Measurements from ENCODE around the gene HTATIP2.
"Not testable (repeated sequence)": the region's sequence is repeated elsewhere in the genome, so short reads cannot be mapped to it uniquely, and the experiment has no call there.

The HTATIP2 gene

DNA sequence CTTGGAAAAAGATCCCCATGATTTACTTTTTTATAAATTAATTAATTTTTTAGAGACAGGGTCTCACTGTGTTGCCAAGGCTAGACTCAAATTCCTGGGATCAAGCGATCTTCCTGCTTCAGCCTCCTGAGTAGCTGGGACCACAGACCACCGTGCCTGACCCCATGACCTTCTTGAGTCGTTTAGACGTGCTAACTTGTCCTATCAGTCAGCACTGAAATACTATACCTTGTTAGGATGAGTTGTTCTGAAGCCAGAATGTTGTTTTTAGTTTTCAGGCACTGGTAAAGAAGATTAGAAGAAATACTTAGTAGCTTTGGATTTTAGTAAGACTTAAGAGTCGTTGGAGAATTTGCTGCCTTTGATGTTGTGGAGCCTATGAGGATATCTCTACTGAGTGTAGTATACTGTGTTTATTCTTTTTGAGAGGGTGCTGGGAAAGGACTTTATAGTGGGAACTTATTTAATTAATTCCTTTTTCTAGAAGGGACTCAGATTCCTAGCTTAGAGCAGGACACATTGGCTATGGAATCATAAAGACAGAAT, 8.6 kb downstream of the HTATIP2 start:
- DNase-seq, result no peak

DNA sequence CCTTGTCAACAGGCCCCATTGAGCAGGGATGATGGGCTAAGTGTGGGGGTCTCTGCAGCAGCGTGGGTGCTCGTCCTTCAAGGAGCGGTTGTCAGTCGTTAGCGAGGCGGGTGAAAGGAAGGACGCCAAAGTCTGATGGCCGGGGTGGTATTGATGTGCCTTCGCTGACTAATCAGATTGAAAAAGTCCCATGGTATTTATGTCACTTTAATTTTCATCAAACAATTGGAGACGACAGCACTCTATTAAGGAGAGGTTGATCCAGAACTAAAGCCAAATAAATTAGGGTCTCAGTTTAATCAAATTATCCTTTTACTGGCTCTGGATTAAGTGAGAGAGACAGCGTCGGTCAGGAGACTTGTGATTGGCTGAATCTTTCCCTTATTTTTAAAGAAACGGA, 9.6 kb downstream of the HTATIP2 start:
- no peak for DNase-seq

DNA sequence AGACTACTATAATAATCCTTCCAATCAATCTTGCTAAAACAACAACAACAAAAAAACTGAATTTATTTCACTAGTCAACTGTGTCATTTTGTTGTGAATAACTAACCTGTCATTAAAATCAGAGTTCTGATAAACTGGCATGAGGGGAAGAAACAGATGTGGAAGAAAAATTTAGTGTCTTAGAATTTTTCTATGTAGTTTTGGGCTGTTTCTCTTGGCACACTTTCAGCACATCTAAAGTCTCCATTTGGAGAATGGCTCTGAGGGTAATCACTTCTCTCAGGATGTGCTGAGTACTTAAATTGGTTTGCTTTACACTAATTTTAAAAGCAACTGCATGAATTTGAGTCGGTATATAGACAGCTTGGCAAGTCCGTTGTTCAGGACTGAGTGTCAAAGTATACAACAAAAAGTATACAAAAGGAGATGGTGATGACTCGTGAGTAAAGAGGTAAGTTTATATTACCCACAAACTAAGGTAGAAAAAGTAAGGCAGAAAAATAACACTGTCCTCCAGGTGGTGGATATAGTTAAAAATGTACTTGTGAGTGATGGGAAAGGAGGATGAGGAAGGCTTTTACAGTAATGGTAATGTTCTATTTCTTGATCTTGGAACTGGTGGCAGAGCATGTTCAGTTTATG, 10.2 kb downstream of the HTATIP2 start:
- DNase-seq, result no peak

DNA sequence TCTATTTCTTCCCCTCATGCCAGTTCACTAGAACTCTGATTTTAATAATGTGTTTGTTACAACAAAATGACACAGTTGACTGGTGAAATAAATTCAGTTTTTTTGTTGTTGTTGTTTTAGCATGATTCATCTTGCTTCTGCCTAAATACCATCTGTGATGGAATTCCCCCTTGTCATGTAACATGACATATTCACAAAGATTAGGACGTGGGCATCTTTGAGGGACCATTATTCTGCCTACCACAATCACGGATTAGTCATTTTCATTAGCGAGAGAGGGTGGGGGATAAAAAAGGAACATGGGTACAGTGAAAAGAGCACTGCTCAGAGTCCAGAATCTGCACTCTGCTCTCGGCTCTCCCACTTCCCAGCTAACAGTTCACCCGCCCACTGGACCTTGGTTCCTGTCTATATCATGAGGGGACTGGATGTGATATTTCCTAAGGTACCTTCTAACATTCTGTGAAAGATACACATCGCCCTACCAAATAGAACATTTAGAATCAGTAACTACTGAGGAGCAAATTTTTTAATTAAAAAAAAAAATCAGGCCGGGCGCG, 11.3 kb downstream of the HTATIP2 start:
- no peak for DNase-seq

DNA sequence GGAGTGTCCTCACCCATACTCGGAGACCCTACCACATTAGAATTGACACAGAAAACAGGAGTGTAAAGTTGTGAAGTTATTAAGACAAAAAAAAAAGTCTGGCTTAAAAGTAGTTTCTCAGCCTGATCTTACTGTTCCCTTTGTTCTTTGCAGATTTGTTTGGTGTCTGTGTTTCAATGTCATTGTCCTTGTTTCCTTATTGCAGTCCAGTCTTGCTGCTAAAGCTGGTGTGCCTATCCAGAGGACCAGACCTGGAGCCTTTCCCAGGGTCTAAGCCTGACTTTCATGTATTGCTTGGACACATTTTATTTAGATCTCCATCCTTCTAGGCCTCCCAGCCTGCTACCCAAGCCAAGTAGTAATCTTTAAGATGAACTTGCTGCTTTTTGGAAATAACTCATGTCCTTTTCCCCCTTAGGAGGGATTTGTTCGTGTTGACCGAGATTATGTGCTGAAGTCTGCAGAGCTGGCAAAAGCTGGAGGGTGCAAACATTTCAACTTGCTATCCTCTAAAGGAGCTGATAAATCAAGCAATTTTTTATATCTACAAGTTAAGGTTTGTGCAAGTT, 12.7 kb downstream of the HTATIP2 start:
- no peak for DNase-seq

DNA sequence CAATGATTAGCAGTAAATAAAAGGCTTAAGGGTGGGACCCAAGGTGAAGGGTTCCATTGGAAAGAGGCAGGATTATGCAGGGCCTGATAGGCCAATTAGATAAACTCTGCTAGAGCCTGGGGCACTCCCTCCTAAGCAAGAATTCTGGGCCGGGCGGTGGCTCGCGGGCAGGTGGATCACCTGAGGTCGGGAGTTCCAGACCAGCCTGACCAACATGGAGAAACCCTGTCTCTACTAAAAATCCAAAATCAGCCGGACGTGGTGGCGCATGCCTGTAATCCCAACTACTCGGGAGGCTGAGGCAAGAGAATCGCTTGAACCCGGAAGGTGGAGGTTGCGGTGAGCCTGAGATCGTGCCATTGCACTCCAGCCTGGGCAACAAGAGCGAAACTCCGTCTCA, 22.5 kb downstream of the HTATIP2 start:
- DNase-seq, result not testable (repeated sequence)

DNA sequence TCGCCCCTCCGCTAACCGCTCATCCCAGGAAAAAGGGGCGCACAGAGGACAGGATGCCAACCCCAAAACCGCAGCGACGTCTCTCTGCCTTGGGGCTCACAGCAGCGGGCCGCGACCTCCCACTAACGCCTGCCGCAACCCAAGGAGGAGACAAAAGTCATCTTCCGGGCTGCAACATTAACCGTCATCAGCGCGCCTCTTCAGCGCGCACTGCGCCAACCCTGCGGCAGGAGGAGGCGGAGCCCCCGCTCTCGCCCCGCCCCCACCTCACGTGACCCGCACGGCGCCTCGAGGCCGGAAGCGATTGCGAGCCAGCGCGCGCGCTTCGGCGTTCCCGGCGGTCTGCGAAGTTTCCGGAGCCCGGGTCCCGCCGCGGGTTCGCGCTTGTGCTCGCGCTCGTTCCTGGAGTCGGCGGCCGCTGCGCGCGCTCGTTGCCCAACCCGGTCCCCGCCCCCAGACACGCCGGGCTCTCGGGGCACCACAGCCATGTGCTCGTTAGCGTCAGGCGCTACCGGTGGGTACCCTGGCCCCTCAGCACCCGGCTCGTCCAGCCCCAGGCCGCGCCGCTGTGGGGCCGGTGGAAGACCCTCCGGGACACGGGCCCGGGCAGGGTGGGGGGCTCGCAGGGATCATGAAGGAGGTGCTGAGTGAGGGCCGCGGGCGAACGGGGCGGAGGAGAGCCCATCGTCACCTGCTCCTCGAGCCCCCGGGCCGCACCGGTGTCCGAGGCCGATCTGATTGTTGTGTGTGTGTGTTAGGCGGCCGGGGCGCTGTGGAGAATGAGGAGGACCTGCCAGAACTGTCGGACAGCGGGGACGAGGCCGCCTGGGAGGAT, 24.0 kb downstream of the HTATIP2 start, which contains the start of gene PRMT3:
Gene PRMT3 (plus strand): TSS at position 456 of the 835 bp plus-strand sequence. CDS start 31 bp downstream, at position 487.
- DNase-seq, result peak; percentile 98

DNA sequence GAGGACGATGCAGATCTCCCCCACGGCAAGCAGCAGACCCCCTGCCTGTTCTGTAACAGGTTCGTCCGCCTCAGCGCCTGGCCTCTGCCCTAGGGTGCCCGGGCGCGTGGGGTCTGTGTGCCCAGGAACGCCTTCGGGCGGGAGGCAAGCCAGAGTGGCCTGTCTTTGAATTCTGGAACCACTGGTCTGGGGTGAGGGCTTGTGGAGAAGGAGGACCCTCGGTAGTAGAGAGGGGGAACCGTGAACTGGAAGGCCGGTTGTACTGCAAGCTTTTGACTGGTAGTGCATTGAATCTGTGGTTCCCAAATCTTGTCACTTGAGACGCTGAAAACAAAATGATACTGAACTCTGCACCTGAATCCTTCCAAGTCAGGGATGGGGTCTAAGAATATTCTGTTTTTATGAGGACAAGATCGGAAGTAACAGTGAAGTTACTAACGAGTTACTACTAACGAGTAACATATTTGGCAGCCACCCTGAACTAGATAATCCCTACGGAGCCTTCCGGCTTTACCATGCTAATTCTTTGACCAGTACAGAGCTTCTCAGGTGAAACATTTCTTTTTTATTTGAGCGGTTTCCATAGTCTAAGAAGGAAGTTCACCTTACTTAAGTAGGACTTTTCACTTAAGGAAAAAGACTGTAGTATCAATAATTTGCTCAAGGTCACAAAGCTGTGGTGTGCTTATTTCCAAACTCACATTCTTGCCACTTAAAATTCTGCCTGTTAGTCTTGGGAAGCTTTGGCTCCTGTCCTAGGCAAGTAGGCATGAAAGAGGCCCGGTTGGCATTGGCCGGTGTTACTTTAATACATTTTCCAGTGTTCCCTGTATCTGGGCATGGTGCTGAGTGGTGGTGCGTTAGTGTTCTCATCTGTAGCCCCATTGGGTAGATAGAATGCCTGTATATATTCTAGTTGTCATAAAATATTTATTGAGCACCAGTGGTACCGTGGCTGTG, 24.9 kb downstream of the HTATIP2 start:
- peak; percentile 16 for DNase-seq

DNA sequence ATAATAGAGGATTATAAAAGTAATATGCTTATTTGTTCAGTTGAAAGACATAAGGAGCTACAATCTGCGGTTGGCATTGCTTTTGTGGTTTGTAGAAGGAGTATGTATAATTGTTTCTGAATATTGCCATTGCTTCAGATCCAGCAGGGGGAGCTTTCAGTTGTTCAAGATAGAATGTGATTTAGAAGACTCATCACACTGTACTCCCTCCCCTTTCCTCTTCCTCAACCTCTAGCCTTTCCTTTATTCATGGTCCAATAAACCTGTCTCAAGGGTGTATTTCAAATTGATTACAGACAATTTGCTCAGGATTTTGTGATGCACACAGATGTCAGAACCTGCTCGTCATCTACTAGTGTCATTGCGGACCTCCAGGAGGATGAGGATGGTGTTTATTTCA, 33.8 kb downstream of the HTATIP2 start:
- DNase-seq, result peak; percentile 47

DNA sequence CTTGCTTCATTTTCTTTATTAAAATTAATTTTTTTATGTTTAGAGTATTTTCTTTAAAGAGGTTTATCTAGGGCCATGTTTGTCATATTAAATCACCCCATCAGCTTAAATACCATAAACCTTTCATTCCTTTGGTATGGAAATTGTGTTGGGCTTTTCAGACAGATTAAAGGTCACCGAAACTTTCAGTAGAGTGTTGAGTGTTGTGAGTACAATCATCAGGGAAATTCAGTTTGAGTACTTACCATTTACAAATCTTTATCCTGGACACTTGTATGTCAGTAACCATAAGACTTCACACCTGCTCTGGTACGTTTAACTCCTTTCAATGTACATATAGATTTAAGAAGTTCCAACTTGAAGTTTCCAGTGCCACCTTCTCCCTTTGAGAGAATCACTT, 36.0 kb downstream of the HTATIP2 start:
- DNase-seq, result no peak

DNA sequence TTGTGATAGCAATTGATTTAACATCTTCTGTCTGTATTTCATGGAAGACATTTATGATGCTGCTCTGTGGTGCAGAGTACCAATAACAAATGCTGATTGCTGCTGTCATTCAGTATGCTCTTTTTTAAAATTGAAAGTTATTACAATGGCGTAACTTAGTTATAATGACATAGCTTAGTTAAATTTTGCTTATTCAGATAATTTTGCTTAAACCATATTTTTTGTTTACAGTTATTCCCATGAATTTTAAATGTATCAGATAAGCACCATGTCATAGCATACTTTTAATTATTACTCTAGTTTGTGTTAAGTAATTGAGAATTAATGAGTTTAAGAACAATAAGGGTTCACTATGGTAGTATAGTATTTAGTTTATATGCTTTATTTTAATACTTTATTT, 39.5 kb downstream of the HTATIP2 start:
- DNase-seq, result no peak

DNA sequence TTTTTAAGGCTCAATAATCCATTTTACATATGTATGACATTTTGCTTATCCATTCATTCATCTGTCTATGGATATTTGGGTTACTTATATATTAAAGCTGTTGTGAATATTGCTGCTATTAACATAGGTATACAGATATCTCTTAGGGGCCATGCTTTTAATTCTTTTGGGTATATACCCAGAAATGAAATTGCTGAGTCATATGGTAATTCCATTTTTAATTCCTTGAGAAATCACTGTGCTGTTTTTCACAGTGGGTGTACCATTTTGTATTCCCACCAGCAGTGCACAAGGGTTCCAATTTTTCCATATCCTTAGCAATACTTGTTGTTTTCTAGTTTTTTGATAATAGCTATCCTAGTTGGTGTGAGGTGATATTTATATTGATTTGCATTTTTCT, 43.0 kb downstream of the HTATIP2 start:
- no peak for DNase-seq

DNA sequence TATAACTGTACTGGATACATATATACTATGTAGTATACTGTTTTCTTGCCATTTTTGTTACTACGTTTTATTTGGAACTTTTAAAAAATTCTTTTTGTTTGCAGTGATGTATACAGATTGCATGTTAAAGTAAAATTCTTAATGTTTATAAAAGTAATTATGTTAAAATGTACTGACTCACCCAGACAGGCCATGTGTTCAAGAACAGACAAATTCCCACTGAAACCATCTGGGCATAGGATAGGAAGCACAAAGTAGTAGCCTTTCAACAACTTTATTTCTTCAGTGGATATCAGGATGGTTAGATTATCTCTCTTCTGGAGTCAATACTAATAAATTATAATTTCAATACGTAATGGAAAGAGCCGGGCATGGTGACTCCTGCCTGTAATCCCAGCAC, 43.8 kb downstream of the HTATIP2 start:
- DNase-seq, result no peak

DNA sequence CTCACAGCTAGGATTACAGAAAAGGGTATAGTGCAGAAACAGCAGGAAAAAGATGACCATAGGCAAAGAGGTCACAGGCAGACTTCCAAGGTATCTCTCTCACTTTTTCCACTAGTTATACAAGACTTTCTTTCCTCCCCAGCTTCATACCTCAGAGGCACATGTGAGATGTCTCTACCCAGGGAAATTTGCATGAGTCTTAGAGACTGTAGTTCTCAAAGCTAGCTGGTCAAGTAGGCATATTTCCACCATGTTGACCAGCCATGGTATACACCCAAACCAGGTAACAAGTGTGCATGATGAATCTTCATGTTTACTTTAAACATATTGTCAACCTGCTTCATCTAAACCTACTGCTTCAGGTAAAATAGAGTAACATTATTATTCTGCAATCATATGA, 51.9 kb downstream of the HTATIP2 start:
- DNase-seq, result no peak

DNA sequence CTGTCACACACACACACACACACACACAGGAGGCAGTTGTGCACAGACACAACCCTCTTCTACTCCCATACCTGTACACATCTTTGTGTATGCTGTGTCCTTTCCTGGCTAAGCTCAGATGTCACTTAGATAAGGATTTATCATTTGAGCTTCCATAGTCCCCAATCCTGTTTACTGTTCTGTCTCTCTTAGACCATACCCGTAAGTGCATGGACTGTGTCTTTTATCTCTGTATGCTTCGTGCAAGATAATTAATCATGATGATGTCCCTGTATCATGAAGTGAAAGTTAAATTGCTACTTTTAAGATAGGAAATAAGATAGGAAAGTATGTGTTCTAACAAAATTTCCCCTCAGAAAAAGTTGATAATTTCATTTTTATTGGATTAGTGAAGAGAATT, 54.3 kb downstream of the HTATIP2 start:
- DNase-seq, result no peak

DNA sequence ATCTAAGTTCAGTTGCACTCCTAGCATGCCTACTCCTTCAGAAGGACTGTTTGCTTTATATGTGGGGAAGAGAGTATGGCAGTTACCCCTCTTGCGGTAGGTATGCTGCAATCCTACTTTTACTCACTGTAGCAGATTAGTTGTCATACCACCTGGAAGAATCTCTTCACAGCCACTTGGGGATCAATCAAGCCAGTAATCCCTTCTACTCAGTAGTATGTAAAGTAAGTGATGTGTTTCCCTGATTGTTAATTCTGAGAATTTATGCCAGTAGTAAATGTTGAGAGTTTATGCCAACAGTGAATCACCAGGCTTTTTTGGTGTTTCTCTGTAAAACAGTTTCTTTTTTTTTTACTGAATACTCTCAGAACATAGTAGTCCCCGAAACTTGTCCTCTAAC, 58.4 kb downstream of the HTATIP2 start:
- DNase-seq, result no peak

DNA sequence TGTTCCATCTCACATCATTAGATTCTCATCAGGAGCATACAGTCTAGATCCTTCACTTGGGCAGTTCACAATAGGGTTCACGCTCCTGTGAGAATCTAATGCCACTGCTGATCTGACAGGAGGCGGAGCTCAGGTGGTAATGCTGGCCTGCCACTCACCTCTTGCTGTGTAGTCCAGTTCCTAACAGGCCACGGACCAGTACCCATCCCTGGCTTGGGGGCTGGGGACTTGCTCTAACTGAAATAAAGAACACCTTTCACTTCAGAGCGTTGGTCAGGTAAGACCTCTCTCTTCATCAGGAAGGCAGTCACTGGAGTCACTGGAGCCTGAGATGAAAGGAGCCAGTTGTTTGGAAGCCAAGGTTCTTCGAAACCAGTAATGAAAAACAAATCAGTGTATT, 65.7 kb downstream of the HTATIP2 start:
- DNase-seq, result no peak

Measured in NCI-H345 (cell line).